Smooth muscle cell (in vitro differentiated cells): ENCODE data around the gene POLK. TPM values are rescaled to one million over a fixed set of nuclear protein-coding genes. Genes with fewer than 3 reads are reported as not detected.
"Not testable (repeated sequence)": the region's sequence is repeated elsewhere in the genome, so short reads cannot be mapped to it uniquely, and the experiment has no call there.

Source experiments
- DNase-seq: peaks from one replicate; lab custom pipeline; 2025; ENCODE audit not compliant: unreplicated experiment; lab: John Stamatoyannopoulos, UW
- H2AFZ ChIP-seq: fragments of 200-600 bp; sonication (generic); 2 replicates; pipeline ENCODE4 v1.6.0; 2016; ENCODE audit warnings: antibody characterized with exemption, low read depth, mild to moderate bottlenecking
- H3F3A ChIP-seq: fragments of 200-600 bp; sonication (generic); 2 replicates; pipeline ENCODE4 v1.6.0; 2017; ENCODE audit warnings: antibody characterized with exemption, low read depth
- H3K27ac ChIP-seq: fragments of 200-600 bp; sonication (generic); 2 replicates; pipeline ENCODE4 v1.5.1; 2016; ENCODE audit warnings: low read depth, mild to moderate bottlenecking
- H3K27me3 ChIP-seq: fragments of 200-600 bp; sonication (generic); 2 replicates; pipeline ENCODE4 v1.6.1; 2016; ENCODE audit warnings: low read depth, mild to moderate bottlenecking
- H3K36me3 ChIP-seq: fragments of 200-600 bp; sonication (generic); 2 replicates; pipeline ENCODE4 v1.5.1; 2016; ENCODE audit warnings: low read depth
- H3K4me1 ChIP-seq: fragments of 200-600 bp; sonication (generic); 2 replicates; pipeline ENCODE4 v1.5.1; 2016; ENCODE audit warnings: low read depth
- H3K4me2 ChIP-seq: fragments of 200-600 bp; sonication (generic); 2 replicates; pipeline ENCODE4 v1.6.0; 2016; ENCODE audit warnings: mild to moderate bottlenecking
- H3K4me3 ChIP-seq: fragments of 200-600 bp; sonication (generic); 2 replicates; pipeline ENCODE4 v1.5.1; 2016; ENCODE audit warnings: mild to moderate bottlenecking
- H3K79me2 ChIP-seq: fragments of 200-600 bp; sonication (generic); 2 replicates; pipeline ENCODE4 v1.6.0; 2016; ENCODE audit warnings: low read depth, mild to moderate bottlenecking
- H3K9ac ChIP-seq: fragments of 200-600 bp; sonication (generic); 2 replicates; pipeline ENCODE4 v1.6.0; 2016; ENCODE audit warnings: low read depth
- H3K9me3 ChIP-seq: fragments of 200-600 bp; sonication (generic); replicated peaks from 2 replicates; pipeline ENCODE4 v1.5.1; 2016; ENCODE audit warnings: low read depth
- H4K20me1 ChIP-seq: fragments of 200-600 bp; sonication (generic); 2 replicates; pipeline ENCODE4 v1.6.0; 2016; ENCODE audit warnings: low read depth
- WGBS: methylation state at CpG from one replicate; pipeline ENCODE4 v1.1.7; 2016; ENCODE audit warnings: low lambda C conversion rate; 5-methylcytosine and 5-hydroxymethylcytosine counted together
- polyA plus RNA-seq: library from polyadenylated mRNA; unstranded; fragments of >200 nt; fragmentation: Nextera tagmentation; extraction: Ambion mirVana; gene quantifications from 2 replicates; pipeline ENCODE4 v1.2.1, GENCODE V29; 2016
- total RNA-seq: library from RNA; depleted of rRNA; stranded (reverse); fragments of >200 nt; gene quantifications from 2 replicates; pipeline ENCODE4 v1.2.3, GENCODE V29; 2014
- TF ChIP-seq, protein P1 (sequence below): fragments of 200-600 bp; sonication (generic); IDR thresholded peaks from 2 replicates; pipeline ENCODE4 v1.5.1; 2017; ENCODE audit warnings: borderline replicate concordance, mild to moderate bottlenecking, antibody characterized with exemption; ENCODE audit not compliant: insufficient read depth, poor library complexity, severe bottlenecking

POLK gene
- total and polyA plus RNA-seq, 2 experiments from 2014 or later, result 12.8 to 36.5 TPM

DNA sequence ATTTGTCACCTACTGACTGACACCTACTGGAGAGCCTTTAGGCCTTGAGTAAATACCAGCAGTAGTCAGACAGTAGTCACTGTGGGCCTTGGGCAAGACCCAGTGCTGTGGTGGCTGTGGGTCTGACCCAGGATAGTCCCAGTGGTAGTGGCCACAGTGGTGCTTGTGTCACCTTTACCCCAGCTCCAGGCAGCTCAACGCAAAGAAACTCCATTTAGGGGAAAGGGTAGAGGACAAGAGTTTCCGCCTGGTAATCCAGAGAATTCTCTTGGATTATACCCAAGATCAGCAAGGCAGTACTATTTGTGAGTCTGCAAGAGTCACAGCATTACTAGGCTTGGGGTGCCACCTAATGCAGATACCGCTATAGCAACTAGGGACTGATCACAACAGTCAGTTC, 29.2 kb upstream of the POLK start:
- no peak overlapping the region for H2AFZ ChIP-seq
- H3K4me1 ChIP-seq, result no peaks in the 10 kb centered on the region
- no peaks in the 10 kb centered on the region for H3K27me3 ChIP-seq
- TF ChIP-seq, protein P1, sequence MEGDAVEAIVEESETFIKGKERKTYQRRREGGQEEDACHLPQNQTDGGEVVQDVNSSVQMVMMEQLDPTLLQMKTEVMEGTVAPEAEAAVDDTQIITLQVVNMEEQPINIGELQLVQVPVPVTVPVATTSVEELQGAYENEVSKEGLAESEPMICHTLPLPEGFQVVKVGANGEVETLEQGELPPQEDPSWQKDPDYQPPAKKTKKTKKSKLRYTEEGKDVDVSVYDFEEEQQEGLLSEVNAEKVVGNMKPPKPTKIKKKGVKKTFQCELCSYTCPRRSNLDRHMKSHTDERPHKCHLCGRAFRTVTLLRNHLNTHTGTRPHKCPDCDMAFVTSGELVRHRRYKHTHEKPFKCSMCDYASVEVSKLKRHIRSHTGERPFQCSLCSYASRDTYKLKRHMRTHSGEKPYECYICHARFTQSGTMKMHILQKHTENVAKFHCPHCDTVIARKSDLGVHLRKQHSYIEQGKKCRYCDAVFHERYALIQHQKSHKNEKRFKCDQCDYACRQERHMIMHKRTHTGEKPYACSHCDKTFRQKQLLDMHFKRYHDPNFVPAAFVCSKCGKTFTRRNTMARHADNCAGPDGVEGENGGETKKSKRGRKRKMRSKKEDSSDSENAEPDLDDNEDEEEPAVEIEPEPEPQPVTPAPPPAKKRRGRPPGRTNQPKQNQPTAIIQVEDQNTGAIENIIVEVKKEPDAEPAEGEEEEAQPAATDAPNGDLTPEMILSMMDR, result no peak
- H3K9ac ChIP-seq, result no peak overlapping the region
- peaks cover 83% of the 10 kb centered on the region for H3K79me2 ChIP-seq
- no peaks in the 10 kb centered on the region for H3F3A ChIP-seq
- WGBS, result 94% methylated on average over 3 of the region's 3 CpGs
- no peaks in the 10 kb centered on the region for H3K36me3 ChIP-seq
- peaks cover 86% of the 10 kb centered on the region for H4K20me1 ChIP-seq
- H3K27ac ChIP-seq, result no peak overlapping the region
- H3K4me2 ChIP-seq, result no peak overlapping the region
- H3K4me3 ChIP-seq, result no peak overlapping the region
- no peak for DNase-seq
- H3K9me3 ChIP-seq, result no peaks in the 10 kb centered on the region

GRCh38 chr5:75484605-75485004, 27.1 kb upstream of the POLK start:
- WGBS, result 93% methylated on average over 1 of the region's 1 CpG

DNA sequence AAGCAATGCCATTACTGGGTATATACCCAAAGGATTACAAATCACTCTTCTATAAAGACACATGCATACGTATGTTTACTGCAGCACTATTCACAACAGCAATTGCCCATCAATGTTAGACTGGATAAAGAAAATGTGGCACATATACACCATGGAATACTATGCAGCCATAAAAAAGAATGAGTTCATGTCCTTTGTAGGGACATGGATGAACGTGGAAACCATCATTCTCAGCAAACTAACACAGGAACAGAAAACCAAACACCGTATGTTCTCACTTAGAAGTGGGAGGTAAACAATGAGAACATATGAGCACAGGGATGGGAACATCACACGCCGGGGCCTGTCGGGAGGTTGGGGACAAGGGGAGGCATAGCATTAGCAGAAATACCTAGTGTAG, 21.8 kb upstream of the POLK start:
- H2AFZ ChIP-seq, H3K27ac ChIP-seq, H3K9me3 ChIP-seq, DNase-seq, H3K36me3 ChIP-seq, H3K27me3 ChIP-seq, H3F3A ChIP-seq, H3K4me3 ChIP-seq, H3K4me2 ChIP-seq, H3K4me1 ChIP-seq, H3K9ac ChIP-seq: not testable (repeated sequence)
- Histone ChIP-seq H4K20me1 (peaks cover 18% of the 10 kb centered on the region), H3K79me2 (peaks cover 41% of the 10 kb centered on the region)
- WGBS, result 97% methylated on average over 6 of the region's 6 CpGs

More at GRCh38 chr5:75484605-75485004, 27.1 kb upstream of the POLK start:
- Histone ChIP-seq H4K20me1 (peaks cover 66% of the 10 kb centered on the region), H2AFZ (no peak overlapping the region), H3F3A (no peaks in the 10 kb centered on the region), H3K27me3 (no peaks in the 10 kb centered on the region), H3K4me2 (no peak overlapping the region), H3K79me2 (peaks cover 88% of the 10 kb centered on the region), H3K9ac (no peak overlapping the region), H3K4me1 (no peaks in the 10 kb centered on the region), H3K36me3 (no peaks in the 10 kb centered on the region), H3K9me3 (no peaks in the 10 kb centered on the region), H3K4me3 (no peak overlapping the region), H3K27ac (no peak overlapping the region)
- TF ChIP-seq, protein P1, result no peak
- no peak for DNase-seq

GRCh38 chr5:75491621-75492020, 20.1 kb upstream of the POLK start:
- WGBS, result 95% methylated on average over 2 of the region's 2 CpGs
- no peak overlapping the region for H3K9ac ChIP-seq
- TF ChIP-seq, protein P1, result no peak
- H3F3A ChIP-seq, result no peaks in the 10 kb centered on the region
- no peaks in the 10 kb centered on the region for H3K9me3 ChIP-seq
- H3K27ac ChIP-seq, result no peak overlapping the region
- H3K4me1 ChIP-seq, result peaks cover 3% of the 10 kb centered on the region
- no peaks in the 10 kb centered on the region for H3K27me3 ChIP-seq
- peaks cover 27% of the 10 kb centered on the region for H3K79me2 ChIP-seq
- H3K4me2 ChIP-seq, result no peak overlapping the region
- peaks cover 21% of the 10 kb centered on the region for H4K20me1 ChIP-seq
- no peak overlapping the region for H2AFZ ChIP-seq
- no peaks in the 10 kb centered on the region for H3K36me3 ChIP-seq
- DNase-seq, result no peak
- no peak overlapping the region for H3K4me3 ChIP-seq
